WI38 (cell line): ENCODE measurements around the gene HOXD1.

Experiments used
- H3K4me3 ChIP-seq: 2 replicates; pipeline ENCODE4 v1.5.1; 2011; ENCODE audit warnings: low read depth, mild to moderate bottlenecking, control low read depth, low read length
- CTCF ChIP-seq: IDR thresholded peaks from 2 replicates; pipeline ENCODE4 v1.5.1; 2012; ENCODE audit warnings: low read depth, mild to moderate bottlenecking, control low read depth, low read length

Gene HOXD1

GRCh38 chr2:176164611-176165369 lies 23.7 kb upstream of the HOXD1 start:
- no peak overlapping the region for H3K4me3 ChIP-seq
- no peak for TF ChIP-seq CTCF

GRCh38 chr2:176165370-176166050 lies 23.0 kb upstream of the HOXD1 start:
- H3K4me3 ChIP-seq = no peak overlapping the region
- TF ChIP-seq CTCF = no peak

- TF ChIP-seq CTCF = no peak
- no peak overlapping the region for H3K4me3 ChIP-seq
Observed at GRCh38 chr2:176166272-176166671, 22.2 kb upstream of the HOXD1 start.

- H3K4me3 ChIP-seq = no peak overlapping the region
- no peak for TF ChIP-seq CTCF
Observed at GRCh38 chr2:176167398-176167797, 21.1 kb upstream of the HOXD1 start.

- H3K4me3 ChIP-seq = no peak overlapping the region
- no peak for TF ChIP-seq CTCF
Observed at GRCh38 chr2:176169181-176169580, 19.3 kb upstream of the HOXD1 start.

GRCh38 chr2:176169711-176170110 lies 18.8 kb upstream of the HOXD1 start:
- no peak overlapping the region for H3K4me3 ChIP-seq
- TF ChIP-seq CTCF = no peak

- no peak overlapping the region for H3K4me3 ChIP-seq
- TF ChIP-seq CTCF = no peak
Observed at GRCh38 chr2:176170602-176171305, 17.7 kb upstream of the HOXD1 start.
